Small intestine (tissue), 7 donors: ENCODE results near the gene PIH1D1. TPM values are rescaled to one million over a fixed set of nuclear protein-coding genes. Genes with fewer than 3 reads are reported as not detected.

Experiments
- DNase-seq, 2 donors: peaks; one replicate each; pipeline versions ENCODE4 v3.0.0 to v3.0.0-alpha.2; 2013
- FAIRE-seq: peaks from 2 replicates; lab custom pipeline; 2012; peaks lifted over from hg19 to GRCh38; lab: Jason Lieb, UNC
- H3K27ac ChIP-seq, 3 donors: one replicate each; pipeline ENCODE4 v1.5.1; 2013; ENCODE audit warnings: low read length in 2 of 3, mild to moderate bottlenecking in 2 of 3, control low read depth in 1 of 3, inconsistent platforms in 1 of 3, low read depth in 1 of 3, moderate library complexity in 1 of 3
- H3K27me3 ChIP-seq, 3 donors: one replicate each; pipeline ENCODE4 v1.6.1; 2013; ENCODE audit warnings: low read length in 3 of 3, inconsistent platforms in 1 of 3; ENCODE audit not compliant: control insufficient read depth in 3 of 3, insufficient read depth in 3 of 3
- H3K36me3 ChIP-seq, 3 donors: one replicate each; pipeline ENCODE4 v1.6.1; 2013; ENCODE audit warnings: low read length in 3 of 3, inconsistent platforms in 1 of 3, low read depth in 1 of 3, mild to moderate bottlenecking in 1 of 3, moderate library complexity in 1 of 3; ENCODE audit not compliant: control insufficient read depth in 3 of 3, insufficient read depth in 2 of 3
- H3K4me1 ChIP-seq, 3 donors: one replicate each; pipeline ENCODE4 v1.6.1; 2013; ENCODE audit warnings: low read length in 2 of 3, inconsistent platforms in 1 of 3, low read depth in 1 of 3, mild to moderate bottlenecking in 1 of 3, moderate library complexity in 1 of 3; ENCODE audit not compliant: control insufficient read depth in 3 of 3, insufficient read depth in 2 of 3
- H3K4me3 ChIP-seq, 3 donors: one replicate each; pipeline ENCODE4 v1.5.1; 2013; ENCODE audit warnings: low read length in 3 of 3, control low read depth in 1 of 3, inconsistent platforms in 1 of 3, low read depth in 1 of 3, mild to moderate bottlenecking in 1 of 3, moderate library complexity in 1 of 3
- H3K9me3 ChIP-seq, 2 donors: one replicate each; pipeline ENCODE4 v1.6.1; 2013; ENCODE audit warnings: low read depth in 1 of 2, low read length in 1 of 2; ENCODE audit not compliant: control insufficient read depth in 2 of 2, insufficient read depth in 1 of 2
- WGBS, 3 donors: extraction: QIAGEN DNeasy Blood & Tissue Kit; methylation state at CpG; one replicate each; pipeline ENCODE4 v1.1.7; 2013; 5-methylcytosine and 5-hydroxymethylcytosine counted together
- polyA plus RNA-seq, 4 donors: library from polyadenylated mRNA; stranded (reverse) in 3 of 4; unstranded in 1 of 4; fragments of 200-250 nt in 3 of 4; fragments of 120-200 nt in 1 of 4; gene quantifications; one replicate each; pipeline versions ENCODE4 v1.2.1 to v1.2.3, GENCODE V29; 2013
- donor health status: healthy with polysubstance abuse.
- donor health status: control.
- donor health status: control.
- donor health status: Bipolar disorder and iron deficiency.
- donor health status: healthy.

The PIH1D1 gene
- polyA plus RNA-seq, 4 donors: 81.1 to 115 (median 89.6) TPM

DNA sequence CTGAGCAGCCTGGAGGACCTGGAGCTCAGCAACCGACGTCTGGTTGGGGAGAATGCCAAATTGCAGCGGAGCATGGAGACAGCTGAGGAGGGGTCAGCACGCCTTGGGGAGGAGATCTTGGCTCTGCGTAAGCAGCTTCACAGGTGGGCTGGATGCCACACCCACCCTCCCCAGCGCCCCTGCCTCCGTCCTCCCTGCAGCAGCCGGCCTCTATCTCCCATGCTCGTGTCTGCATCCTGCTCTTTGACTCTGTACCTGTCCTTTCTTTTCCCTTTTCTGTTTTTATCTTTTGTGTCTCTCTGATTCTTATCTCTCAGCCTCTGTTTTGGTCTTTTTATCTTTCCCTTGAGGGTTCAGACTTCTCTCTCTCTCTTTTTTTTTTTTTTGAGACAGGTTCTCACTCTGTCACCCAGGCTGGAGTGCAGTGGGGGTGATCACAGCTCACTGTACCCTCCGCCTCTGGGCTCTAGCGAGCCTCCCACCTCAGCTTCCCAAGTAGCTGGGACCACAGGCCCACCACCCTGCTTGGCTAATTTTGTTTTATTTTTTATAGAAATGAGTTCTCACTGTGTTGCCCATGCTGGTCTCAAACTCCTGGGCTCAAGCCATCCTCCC lies 53.5 kb downstream of the PIH1D1 start:
- H3K36me3 ChIP-seq: no peaks in the 10 kb centered on the region
- no peaks in the 10 kb centered on the region for H3K9me3 ChIP-seq
- no peaks in the 10 kb centered on the region for H3K4me1 ChIP-seq
- peaks cover 0 to 16% (median 0%) of the 10 kb centered on the region in 3 donors for H3K27me3 ChIP-seq
- 64 to 77% (median 71%) methylated on average over 11 of the region's 11 CpGs for WGBS, 3 donors
- FAIRE-seq: no peak
- no peak overlapping the region for H3K4me3 ChIP-seq
- no peak overlapping the region for H3K27ac ChIP-seq
- no peak for DNase-seq

GRCh38 chr19:49396738-49397505 lies 54.7 kb downstream of the PIH1D1 start:
- no peak for DNase-seq
- H3K27me3 ChIP-seq: peaks cover 0 to 23% (median 0%) of the 10 kb centered on the region in 3 donors
- no peak overlapping the region for H3K4me3 ChIP-seq
- H3K4me1 ChIP-seq: no peaks in the 10 kb centered on the region
- no peak for FAIRE-seq
- WGBS, 3 donors: 77 to 88% (median 79%) methylated on average over 8 of the region's 8 CpGs
- no peaks in the 10 kb centered on the region for H3K9me3 ChIP-seq
- no peaks in the 10 kb centered on the region for H3K36me3 ChIP-seq
- no peak overlapping the region for H3K27ac ChIP-seq

Other genes with a start within 250 kb of the PIH1D1 start
- 1 to 10 TPM in 1 of 4 donors, under 1 TPM in 2, not detected in 1; 0.27 to 1.4 (median 0.34) TPM for gene SLC6A16, start 126.6 kb downstream of the PIH1D1 start, polyA plus RNA-seq
- 10 to 100 TPM in 1 of 4 donors, 1 to 10 TPM in 3; 2.7 to 11.6 (median 6.9) TPM for gene CD37, start 116.4 kb downstream of the PIH1D1 start, polyA plus RNA-seq
- gene TEAD2, start 89.4 kb downstream of the PIH1D1 start, polyA plus RNA-seq: 10 to 100 TPM in 2 of 4 donors, 1 to 10 TPM in 2; 1.8 to 17.2 (median 8.8) TPM
- gene DKKL1, start 87.9 kb downstream of the PIH1D1 start, polyA plus RNA-seq: under 1 TPM in 2 of 4 donors, not detected in 2; 0.19 to 0.66 TPM
- not detected for gene KASH5, start 63.6 kb downstream of the PIH1D1 start, polyA plus RNA-seq
- not detected for gene PTH2, start 28.4 kb downstream of the PIH1D1 start, polyA plus RNA-seq
- not detected for gene GFY, start 26.4 kb downstream of the PIH1D1 start, polyA plus RNA-seq
- 1 to 10 TPM in 1 of 4 donors, under 1 TPM in 3; 0.09 to 1.1 (median 0.25) TPM for gene SLC17A7, start 10.3 kb downstream of the PIH1D1 start, polyA plus RNA-seq
- gene ALDH16A1, start 1.4 kb upstream of the PIH1D1 start, polyA plus RNA-seq: 100 to 1,000 TPM in 2 of 4 donors, 10 to 100 TPM in 2; 26.3 to 130 (median 83.6) TPM
- 1 to 10 TPM; 4.9 to 10.0 (median 8.2) TPM for gene FLT3LG, start 22.4 kb upstream of the PIH1D1 start, polyA plus RNA-seq
- 1,000 to 10,000 TPM; 2,350 to 5,026 (median 3,831) TPM for gene RPL13A, start 35.8 kb upstream of the PIH1D1 start, polyA plus RNA-seq
- gene RPS11, start 44.6 kb upstream of the PIH1D1 start, polyA plus RNA-seq: 1,000 to 10,000 TPM; 2,854 to 5,067 (median 4,011) TPM
- gene FCGRT, start 60.8 kb upstream of the PIH1D1 start, polyA plus RNA-seq: 100 to 1,000 TPM; 354 to 583 (median 513) TPM
- gene RCN3, start 76.2 kb upstream of the PIH1D1 start, polyA plus RNA-seq: 100 to 1,000 TPM in 2 of 4 donors, 10 to 100 TPM in 2; 38.0 to 687 (median 248) TPM
- 100 to 1,000 TPM in 3 of 4 donors, 10 to 100 TPM in 1; 51.8 to 181 (median 134) TPM for gene NOSIP, start 128.7 kb upstream of the PIH1D1 start, polyA plus RNA-seq
- 10 to 100 TPM; 14.2 to 23.7 (median 18.0) TPM for gene PRRG2, start 129.5 kb upstream of the PIH1D1 start, polyA plus RNA-seq
- gene PRR12, start 139.4 kb upstream of the PIH1D1 start, polyA plus RNA-seq: 10 to 100 TPM in 2 of 4 donors, 1 to 10 TPM in 2; 2.4 to 18.4 (median 8.0) TPM
- 100 to 1,000 TPM in 2 of 4 donors, 10 to 100 TPM in 2; 30.6 to 105 (median 85.5) TPM for gene RRAS, start 188.3 kb upstream of the PIH1D1 start, polyA plus RNA-seq
- 10 to 100 TPM; 10.5 to 36.2 (median 19.8) TPM for gene SCAF1, start 190.4 kb upstream of the PIH1D1 start, polyA plus RNA-seq
- gene IRF3, start 214.0 kb upstream of the PIH1D1 start, polyA plus RNA-seq: 100 to 1,000 TPM in 2 of 4 donors, 10 to 100 TPM in 2; 92.1 to 255 (median 119) TPM
- gene BCL2L12, start 214.1 kb upstream of the PIH1D1 start, polyA plus RNA-seq: 10 to 100 TPM; 11.2 to 36.6 (median 17.1) TPM
- 100 to 1,000 TPM in 2 of 4 donors, 10 to 100 TPM in 2; 56.8 to 194 (median 94.7) TPM for gene PRMT1, start 225.5 kb upstream of the PIH1D1 start, polyA plus RNA-seq
- gene ADM5, start 237.8 kb upstream of the PIH1D1 start, polyA plus RNA-seq: 1 to 10 TPM in 1 of 4 donors, under 1 TPM in 2, not detected in 1; 0.27 to 2.7 (median 0.84) TPM
- 1 to 10 TPM in 2 of 4 donors, not detected in 2; 1.9 to 4.5 TPM for gene CPT1C, start 239.3 kb upstream of the PIH1D1 start, polyA plus RNA-seq